Lower lobe of right lung (tissue), 2 donors: ENCODE data around the gene CLASRP. TPM values are rescaled to one million over a fixed set of nuclear protein-coding genes. Genes with fewer than 3 reads are reported as not detected.

Experiments used
- ATAC-seq, 2 donors: fragments of 200-7000 bp; cut with Tn5 transposase; one replicate each; pipeline ENCODE4 v1.9.1; 2020 to 2022; ENCODE audit warnings: mild to moderate bottlenecking in 2 of 2, moderate library complexity in 2 of 2
- DNase-seq: peaks from one replicate; pipeline ENCODE4 v3.0.0-alpha.2; 2020
- H3K27ac ChIP-seq: fragments of 200-600 bp; one replicate; pipeline ENCODE4 v1.8.0; 2022
- H3K27me3 ChIP-seq: fragments of 200-600 bp; one replicate; pipeline ENCODE4 v1.8.0; 2022; ENCODE audit warnings: low read depth
- H3K36me3 ChIP-seq: fragments of 200-600 bp; one replicate; pipeline ENCODE4 v1.8.0; 2022; ENCODE audit warnings: mild to moderate bottlenecking
- H3K4me1 ChIP-seq: fragments of 200-600 bp; one replicate; pipeline ENCODE4 v1.8.0; 2022
- H3K4me3 ChIP-seq: fragments of 200-600 bp; one replicate; pipeline ENCODE4 v1.8.0; 2022; ENCODE audit warnings: mild to moderate bottlenecking
- H3K9me3 ChIP-seq: fragments of 200-600 bp; one replicate; pipeline ENCODE4 v1.8.0; 2022
- CTCF ChIP-seq: fragments of 200-600 bp; IDR thresholded peaks from one replicate; pipeline ENCODE4 v1.8.0; 2022; ENCODE audit warnings: antibody characterized with exemption, mild to moderate bottlenecking
- intact Hi-C: fragments of 100-400 bp; cut with DNase I; formaldehyde crosslinking; loops from one replicate; pipeline ENCODE4 v1.11.0; 2022
- total RNA-seq: library from RNA; stranded (reverse); fragmentation: NEBNext Ultra II Directional; extraction: Animal tissue kit (Norgen Biotek cat#: 25700); gene quantifications from one replicate; pipeline ENCODE4 v1.2.1, GENCODE V29; 2021
- donor health status: DM: no; HTN: yes; CAD: no; lungs with severe emphysema.

CLASRP gene
- total RNA-seq, 1 donor from 2014 or later = 71.7 TPM

- peaks cover 50% of the 10 kb centered on the region for H3K4me1 ChIP-seq
- peak overlapping the region; percentile 76 for H3K4me3 ChIP-seq
- no peak for ATAC-seq
- no peaks in the 10 kb centered on the region for H3K27me3 ChIP-seq
- peaks cover 9% of the 10 kb centered on the region for H3K36me3 ChIP-seq
- no peak for TF ChIP-seq CTCF
- intact Hi-C loops = no loop called here
- H3K9me3 ChIP-seq = no peaks in the 10 kb centered on the region
- DNase-seq = no peak
- peak overlapping the region; percentile 84 for H3K27ac ChIP-seq
Measured at GRCh38 chr19:45076851-45077730, 38.2 kb downstream of the CLASRP start.

GRCh38 chr19:45078390-45079062 lies 39.7 kb downstream of the CLASRP start:
- peaks cover 47% of the 10 kb centered on the region for H3K4me1 ChIP-seq
- H3K4me3 ChIP-seq = peak overlapping the region; percentile 99
- no peaks in the 10 kb centered on the region for H3K9me3 ChIP-seq
- intact Hi-C loops = no loop called here
- H3K27me3 ChIP-seq = no peaks in the 10 kb centered on the region
- H3K27ac ChIP-seq = peak overlapping the region; percentile 80
- peaks cover 15% of the 10 kb centered on the region for H3K36me3 ChIP-seq
- ATAC-seq (no peak), DNase-seq (no peak)
- no peak for TF ChIP-seq CTCF

GRCh38 chr19:45079063-45079910 lies 40.4 kb downstream of the CLASRP start, which contains the start of gene GEMIN7:
Gene GEMIN7, plus strand, starts transcription at chr19:45079260. Its CDS starts 10,855 bp downstream, at chr19:45090115.
- peaks cover 19% of the 10 kb centered on the region for H3K36me3 ChIP-seq
- ATAC-seq (peak; percentile 81 to 82), DNase-seq (peak; percentile 81)
- no peaks in the 10 kb centered on the region for H3K27me3 ChIP-seq
- no peaks in the 10 kb centered on the region for H3K9me3 ChIP-seq
- H3K4me3 ChIP-seq = peak within 1 kb of the TSS; percentile 99
- intact Hi-C loops = no loop called here
- peaks cover 47% of the 10 kb centered on the region for H3K4me1 ChIP-seq
- TF ChIP-seq CTCF = peak; percentile 30
- H3K27ac ChIP-seq = peak within 1 kb of the TSS; percentile 80

GRCh38 chr19:45079911-45080370 lies 41.1 kb downstream of the CLASRP start:
- DNase-seq (no peak), ATAC-seq (no peak)
- Histone ChIP-seq H3K36me3 (peaks cover 24% of the 10 kb centered on the region), H3K4me1 (peaks cover 41% of the 10 kb centered on the region), H3K27me3 (no peaks in the 10 kb centered on the region), H3K27ac (peak overlapping the region; percentile 80), H3K9me3 (no peaks in the 10 kb centered on the region), H3K4me3 (peak overlapping the region; percentile 99)
- no peak for TF ChIP-seq CTCF
- intact Hi-C loops = no loop called here

- no peaks in the 10 kb centered on the region for H3K27me3 ChIP-seq
- H3K27ac ChIP-seq = no peak overlapping the region
- H3K4me1 ChIP-seq = peaks cover 30% of the 10 kb centered on the region
- no peak for DNase-seq
- no peaks in the 10 kb centered on the region for H3K9me3 ChIP-seq
- H3K4me3 ChIP-seq = no peak overlapping the region
- no peak for ATAC-seq
- intact Hi-C loops = no loop called here
- peaks cover 29% of the 10 kb centered on the region for H3K36me3 ChIP-seq
- no peak for TF ChIP-seq CTCF
Measured at GRCh38 chr19:45082170-45082569, 43.3 kb downstream of the CLASRP start.
